HG02759 (cell line): ENCODE measurements around the gene BTBD2.
A peak's percentile ranks its signal among the peaks of the same experiment; 100 is the strongest.

Experiments used
- ATAC-seq: cut with Tn5 transposase; IDR thresholded peaks from one replicate; pipeline ENCODE4 v1.9.1; 2021; ENCODE audit warnings: mild to moderate bottlenecking, moderate library complexity; ENCODE audit not compliant: unreplicated experiment

Gene BTBD2

DNA sequence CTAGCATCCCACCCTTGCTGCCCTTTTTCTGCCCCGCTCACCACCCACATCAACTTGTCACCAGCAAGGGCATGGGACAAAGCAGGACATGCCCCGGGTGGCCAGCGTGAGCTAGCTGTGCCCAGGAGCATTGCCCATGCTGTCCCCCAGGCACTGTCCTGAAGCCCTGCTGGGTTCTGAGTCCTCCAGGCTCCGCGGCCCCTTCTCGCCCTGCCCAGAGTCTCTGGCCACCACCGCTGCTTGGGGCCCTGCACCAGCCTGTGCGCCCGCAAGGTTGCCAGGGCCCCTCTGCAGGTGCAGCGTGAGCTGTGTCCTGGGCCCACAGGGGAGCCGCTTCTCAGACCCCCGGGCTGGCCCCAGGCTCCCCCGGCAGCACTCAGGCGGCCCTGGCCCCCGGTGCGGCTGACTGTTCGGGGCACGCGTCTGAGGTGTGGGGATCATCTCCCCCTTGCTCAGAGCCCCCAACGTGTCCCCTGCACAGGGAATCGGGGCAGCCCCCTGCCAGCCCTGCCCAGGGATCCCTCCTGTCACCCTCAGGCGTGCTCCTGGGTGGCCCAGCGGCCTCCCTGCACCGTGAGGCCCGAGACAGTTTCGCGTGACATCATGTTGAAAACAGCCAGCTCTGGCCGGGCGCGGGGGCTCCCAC, 70.5 kb downstream of the BTBD2 start:
- ATAC-seq, result no peak

DNA sequence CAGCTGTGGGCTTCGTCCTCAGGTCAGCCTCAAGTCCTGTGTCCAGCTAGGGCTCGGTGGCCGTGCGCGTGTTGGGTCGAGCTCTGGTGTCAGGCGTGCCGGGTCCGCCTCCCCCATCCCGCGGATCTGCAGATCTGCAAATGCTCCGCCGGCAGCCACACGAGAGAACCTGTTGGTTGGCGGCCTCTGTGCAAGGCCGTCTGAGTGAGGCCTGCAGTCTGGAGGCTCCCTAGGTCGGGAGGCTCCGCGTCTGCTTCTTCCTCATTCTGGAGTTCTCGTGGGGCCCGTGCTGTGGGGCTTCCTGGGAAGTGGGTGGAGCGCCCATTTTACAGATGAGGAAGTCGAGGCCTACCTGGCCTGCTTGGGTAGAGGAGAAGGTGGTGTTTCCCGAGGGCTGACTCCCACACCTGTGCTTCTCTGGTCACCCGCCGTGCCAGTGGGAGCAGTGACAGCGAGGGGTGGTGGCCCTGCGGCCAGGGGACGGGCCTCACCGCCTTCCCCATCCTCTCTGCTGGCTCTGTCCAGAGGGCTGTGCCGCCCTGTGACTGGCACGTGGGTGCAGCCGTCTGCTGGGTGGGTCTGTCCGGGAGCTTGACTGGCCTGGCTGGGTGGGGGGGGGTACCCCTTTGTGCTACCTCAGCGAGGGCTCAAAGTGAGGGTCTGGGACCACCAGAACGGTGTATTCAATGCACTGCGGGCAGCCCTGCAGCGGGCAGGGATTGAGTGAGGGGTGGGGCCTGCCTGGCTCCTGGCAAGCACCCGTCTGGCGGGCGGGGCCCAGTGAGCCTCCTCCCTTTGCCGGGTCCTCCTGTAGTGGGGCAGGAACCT, 71.2 kb downstream of the BTBD2 start:
- ATAC-seq, result no peak

DNA sequence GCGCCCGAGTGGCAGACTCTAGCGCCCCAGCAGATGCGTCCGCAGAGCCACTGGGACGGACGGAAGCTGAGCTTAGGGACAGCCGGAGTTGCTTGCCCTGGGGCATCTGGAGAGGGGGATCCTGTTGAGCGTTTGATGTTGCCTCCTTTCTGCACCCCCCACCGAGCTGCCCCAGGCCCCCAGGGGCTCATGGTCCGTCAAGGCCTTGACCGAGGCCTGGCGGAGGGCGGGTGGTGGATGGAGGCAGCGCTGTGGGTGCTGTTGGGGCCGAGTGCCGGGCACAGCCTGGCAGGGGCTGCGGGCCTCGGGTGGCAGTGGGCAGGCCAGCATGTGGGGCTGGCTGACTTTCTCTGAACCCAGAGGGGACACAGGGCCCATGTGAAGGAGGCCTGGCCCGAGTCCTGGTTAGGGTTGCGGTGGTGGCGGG, 71.8 kb downstream of the BTBD2 start:
- no peak for ATAC-seq

DNA sequence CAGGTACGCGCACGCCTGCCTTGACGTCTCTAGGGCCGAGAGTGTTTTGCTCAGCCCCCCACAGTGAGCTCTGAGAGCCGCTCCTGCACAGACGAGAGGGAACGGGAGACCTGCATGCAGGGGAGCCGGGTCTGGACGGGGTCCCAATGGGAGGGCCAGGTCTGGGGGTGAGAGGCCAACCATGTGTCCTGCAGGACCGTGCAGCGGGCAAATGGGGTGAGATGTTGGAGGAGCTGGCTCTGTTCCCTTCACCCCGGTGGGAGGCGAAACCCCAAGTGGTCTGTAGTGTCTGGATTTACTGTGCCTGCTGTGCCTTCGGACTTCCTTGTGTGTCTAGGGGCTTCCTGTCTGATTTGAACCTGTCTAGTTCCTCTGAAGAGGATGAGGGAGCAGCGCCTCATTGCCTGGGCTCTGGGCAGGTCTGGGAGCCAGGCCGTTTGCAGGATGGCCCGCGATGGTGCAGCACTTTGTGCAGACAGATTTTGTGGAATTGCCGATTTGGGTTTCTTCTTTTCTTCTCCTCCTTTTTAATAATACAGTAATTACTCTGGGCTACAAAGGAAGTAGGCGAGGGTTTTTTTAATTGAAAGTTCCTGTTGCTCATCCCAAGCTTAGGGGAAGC, 72.5 kb downstream of the BTBD2 start:
- ATAC-seq, result no peak

DNA sequence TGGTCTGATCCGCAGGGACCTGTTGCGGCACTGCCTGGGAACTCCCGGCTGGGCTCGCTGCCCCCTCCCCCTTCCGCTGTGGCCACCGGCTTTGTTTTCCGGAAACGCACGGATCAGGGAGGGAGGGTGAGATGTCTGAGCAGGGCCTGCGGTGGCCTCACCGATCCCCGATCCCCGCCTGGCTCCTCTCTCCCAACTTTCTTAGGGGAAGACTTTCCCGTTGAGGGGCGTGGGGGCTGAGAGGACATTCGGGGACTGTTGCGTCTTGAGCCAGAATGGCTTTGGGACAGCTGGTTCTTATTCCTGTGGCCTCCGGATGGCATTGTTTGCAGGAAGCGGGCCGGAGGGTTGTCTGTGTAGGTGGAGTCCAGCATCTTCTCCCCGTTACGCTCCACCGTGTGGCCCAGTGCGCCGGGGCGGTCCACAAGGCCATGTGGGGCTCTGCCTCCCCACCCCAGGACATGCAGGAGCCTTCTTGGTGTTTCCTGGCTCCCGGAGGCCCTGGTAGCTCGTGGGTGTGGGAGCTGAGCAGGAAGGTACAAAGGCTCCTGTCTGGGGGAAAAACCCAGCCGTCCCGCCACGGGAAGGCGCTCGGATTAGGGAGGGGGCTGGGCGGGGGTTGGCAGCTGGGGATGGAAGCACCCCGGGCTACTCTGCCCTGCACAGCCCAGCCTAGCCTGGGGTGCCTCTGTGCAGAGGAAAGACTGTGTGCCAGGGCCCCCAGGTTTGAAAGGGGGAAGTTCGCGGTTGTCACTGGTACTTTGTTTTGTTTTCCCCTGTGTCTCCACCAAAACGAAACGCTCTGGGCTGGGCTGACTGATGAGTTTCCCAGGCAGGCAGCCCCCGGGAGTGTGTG, 73.2 kb downstream of the BTBD2 start:
- ATAC-seq, result peak; percentile 27

DNA sequence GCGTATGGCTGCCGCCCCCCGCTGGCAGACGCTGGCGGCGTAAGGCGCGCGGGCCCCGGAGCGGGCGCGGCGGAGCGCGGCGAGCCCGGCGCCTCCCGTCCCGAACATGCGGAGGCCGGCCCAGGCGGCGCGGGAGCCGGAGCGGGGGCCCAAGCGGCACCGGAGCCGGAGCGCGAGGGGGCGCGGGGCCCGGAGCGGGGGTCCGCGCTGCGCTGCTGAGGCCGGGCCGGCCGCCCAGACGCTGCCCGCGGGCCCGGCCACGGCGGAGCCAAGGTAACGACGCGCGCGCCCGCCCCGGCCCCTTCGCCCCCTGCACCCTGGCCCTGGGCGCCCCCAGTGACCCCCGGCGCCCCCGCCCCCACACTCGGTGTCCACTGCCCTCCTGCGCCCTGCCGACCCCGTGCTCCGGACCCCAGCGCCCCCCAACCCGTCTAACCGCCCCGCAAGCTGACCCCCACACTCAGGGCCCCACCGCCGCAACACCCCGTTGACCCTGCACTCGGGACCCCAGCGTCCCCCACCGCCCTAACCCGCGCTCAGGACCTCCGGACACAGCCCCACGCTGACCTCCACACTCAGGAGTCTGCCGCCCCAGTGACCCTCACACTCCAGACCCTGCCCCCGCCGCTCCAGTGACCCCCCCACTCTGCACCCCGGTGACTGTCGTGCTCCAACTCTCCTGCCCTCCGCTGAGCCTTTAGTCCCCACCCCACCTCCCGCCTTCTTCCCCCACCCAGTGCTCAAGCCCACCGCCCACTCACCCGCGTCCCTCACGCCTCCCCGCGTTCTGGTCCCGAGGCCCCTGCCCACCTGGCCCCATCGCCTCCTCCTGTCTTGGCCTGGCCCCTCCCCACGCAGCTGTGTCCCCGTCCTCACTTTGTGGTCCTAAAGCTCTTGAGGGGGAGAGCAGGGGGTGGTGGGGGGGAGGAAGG, 74.1 kb downstream of the BTBD2 start, which contains the start of gene CSNK1G2:
CSNK1G2 (plus strand) TSS at position 27 of the 932 bp plus-strand sequence. CDS start 28,601 bp downstream, outside the sequence.
- no peak for ATAC-seq

DNA sequence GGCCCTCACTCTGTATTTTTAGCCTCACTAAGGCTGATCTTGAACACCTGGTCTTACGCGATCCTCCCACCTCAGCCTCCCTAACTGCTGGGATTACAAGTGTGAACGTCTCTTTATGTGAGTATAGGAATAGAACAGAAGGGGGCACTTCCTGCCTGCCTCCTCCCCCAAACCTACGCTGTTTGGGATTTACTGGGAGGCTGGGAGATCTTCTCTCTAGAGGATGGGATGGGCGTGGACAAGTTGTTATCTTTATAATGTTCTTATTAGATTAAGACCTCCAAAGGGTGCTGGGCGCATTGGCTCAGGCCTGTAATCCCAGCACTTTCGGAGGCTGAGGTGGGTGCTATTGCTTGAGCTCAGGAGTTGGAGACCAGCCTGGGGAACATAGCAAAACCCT, 77.4 kb downstream of the BTBD2 start:
- no peak for ATAC-seq

DNA sequence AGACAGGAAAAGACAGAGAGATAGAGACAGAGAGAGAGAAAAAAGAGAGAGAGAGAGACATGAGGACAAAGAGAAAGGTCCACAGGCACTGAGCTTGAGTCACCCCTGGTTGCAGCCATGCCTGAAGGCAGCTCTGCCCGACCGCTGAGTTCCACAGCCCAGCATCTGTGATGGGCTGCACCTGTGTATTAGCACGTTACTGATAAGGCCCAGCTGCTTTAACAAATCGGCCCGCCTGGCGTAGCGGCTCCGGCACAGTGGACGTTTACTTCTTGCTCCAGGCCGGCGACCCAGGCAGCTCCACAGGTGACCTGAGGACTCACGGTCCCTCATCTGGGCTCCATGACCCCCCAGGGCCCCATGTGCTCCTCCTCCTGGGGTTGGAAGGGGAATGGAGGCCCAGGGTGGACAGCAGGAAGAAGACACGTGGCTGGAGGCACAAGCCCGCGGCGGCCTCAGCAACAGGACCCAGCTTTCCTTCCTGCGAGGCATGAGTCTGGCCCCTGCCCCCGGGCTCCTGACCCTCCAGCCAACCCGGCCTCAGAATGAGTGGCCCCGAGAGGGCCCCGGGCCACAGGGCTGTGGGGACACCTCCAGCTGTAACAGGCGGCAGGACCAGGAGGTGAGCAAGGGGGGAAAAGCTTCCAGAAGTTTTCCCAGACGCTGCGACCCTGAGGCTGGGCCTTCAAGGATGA, 78.5 kb downstream of the BTBD2 start:
- no peak for ATAC-seq

DNA sequence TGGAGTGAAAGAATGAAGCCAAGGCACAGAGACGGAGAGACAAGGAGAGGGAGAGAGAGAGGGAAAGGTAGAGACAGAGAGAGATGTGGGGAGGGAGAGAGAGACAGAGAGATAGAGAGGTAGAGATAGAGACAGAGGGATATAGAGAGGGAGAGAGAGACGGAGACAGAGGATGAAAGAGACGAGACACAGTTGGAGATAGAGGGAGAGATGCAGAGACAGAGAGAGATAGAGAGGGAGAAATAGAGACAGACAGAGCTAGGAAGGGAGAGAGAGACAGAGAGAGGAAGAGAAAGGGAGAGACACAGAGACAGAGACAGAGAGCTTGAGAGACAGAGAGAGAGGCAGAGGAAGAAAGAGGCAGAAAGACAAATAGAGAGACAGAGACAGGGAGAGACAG, 79.1 kb downstream of the BTBD2 start:
- ATAC-seq, result no peak

DNA sequence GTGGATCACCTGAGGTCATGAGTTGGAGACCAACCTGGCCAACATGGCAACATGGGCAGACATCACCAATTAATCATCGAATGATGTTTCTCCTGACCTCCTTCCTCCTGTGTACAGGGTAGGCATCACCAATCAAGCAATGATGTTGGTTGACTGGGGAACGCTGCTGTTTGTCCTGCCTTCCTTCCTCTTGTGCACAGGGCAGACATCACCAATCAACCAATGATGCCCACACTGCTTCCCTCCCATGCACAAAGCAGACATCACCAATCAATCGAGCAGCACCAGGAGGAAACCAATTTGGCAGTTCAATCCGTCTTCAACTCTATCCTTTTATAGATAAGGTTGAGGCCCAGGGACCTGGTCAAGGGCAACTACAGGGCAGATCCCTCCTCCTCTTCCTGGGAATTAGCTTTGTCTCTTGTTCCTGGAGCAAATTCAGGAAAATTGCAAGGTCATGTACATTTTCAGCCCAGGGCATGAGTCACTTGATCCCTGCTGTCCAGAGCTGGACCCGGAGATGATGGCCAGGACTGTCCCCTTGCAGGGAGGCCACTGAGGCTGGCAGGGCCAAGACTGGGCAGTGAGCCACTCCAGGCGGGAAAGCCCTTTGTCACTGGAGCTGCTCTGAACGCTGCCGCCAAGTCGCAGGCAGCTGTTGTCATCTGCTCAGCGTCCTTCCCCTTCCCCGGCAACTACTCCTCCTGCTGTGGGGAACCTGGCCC, 79.9 kb downstream of the BTBD2 start:
- no peak for ATAC-seq
